Aorta (tissue), 5 donors: ENCODE results near the gene CRYBB2. TPM values are rescaled to one million over a fixed set of nuclear protein-coding genes. Genes with fewer than 3 reads are reported as not detected.
A peak's percentile ranks its signal among the peaks of the same experiment; 100 is the strongest.
"Not testable (repeated sequence)": the region's sequence is repeated elsewhere in the genome, so short reads cannot be mapped to it uniquely, and the experiment has no call there.

ENCODE experiments used
- ATAC-seq: fragments of 200-7000 bp; cut with Tn5 transposase; one replicate; pipeline ENCODE4 v1.9.1; 2022; ENCODE audit warnings: moderate library complexity; ENCODE audit not compliant: low FRiP score
- DNase-seq, 2 donors: peaks; one replicate each; pipeline ENCODE4 v3.0.0-alpha.2; 2020
- H3K27ac ChIP-seq, 2 donors: one replicate each; pipeline ENCODE4 v1.5.1; 2013; ENCODE audit warnings: low read length in 2 of 2, mild to moderate bottlenecking in 2 of 2, moderate library complexity in 2 of 2, control low read depth in 1 of 2, inconsistent platforms in 1 of 2, low read depth in 1 of 2
- H3K27me3 ChIP-seq, 2 donors: one replicate each; pipeline ENCODE4 v1.6.1; 2013; ENCODE audit warnings: control low read depth in 1 of 2, low read length in 1 of 2, mild to moderate bottlenecking in 1 of 2, moderate library complexity in 1 of 2; ENCODE audit not compliant: insufficient read depth in 2 of 2, control insufficient read depth in 1 of 2
- H3K36me3 ChIP-seq, 2 donors: one replicate each; pipeline ENCODE4 v1.6.1; 2013; ENCODE audit warnings: control low read depth in 1 of 2, low read length in 1 of 2, mild to moderate bottlenecking in 1 of 2; ENCODE audit not compliant: insufficient read depth in 2 of 2, control insufficient read depth in 1 of 2
- H3K4me1 ChIP-seq, 2 donors: one replicate each; pipeline ENCODE4 v1.6.1; 2013; ENCODE audit warnings: low read length in 2 of 2, control low read depth in 1 of 2, mild to moderate bottlenecking in 1 of 2, moderate library complexity in 1 of 2; ENCODE audit not compliant: insufficient read depth in 2 of 2, control insufficient read depth in 1 of 2
- H3K4me3 ChIP-seq, 2 donors: one replicate each; pipeline ENCODE4 v1.5.1; 2013; ENCODE audit warnings: low read length in 2 of 2, control low read depth in 1 of 2, mild to moderate bottlenecking in 1 of 2
- H3K9me3 ChIP-seq: one replicate; pipeline ENCODE4 v1.6.1; 2013; ENCODE audit warnings: mild to moderate bottlenecking, low read length; ENCODE audit not compliant: control insufficient read depth
- WGBS, 2 donors: extraction: QIAGEN DNeasy Blood & Tissue Kit; methylation state at CpG; one replicate each; pipeline ENCODE4 v1.1.7; 2013; 5-methylcytosine and 5-hydroxymethylcytosine counted together
- intact Hi-C, 2 donors: fragments of 100-400 bp; cut with DNase I; formaldehyde crosslinking; loops; one replicate each; pipeline versions ENCODE4 v1.14.2 to v1.15.0; 2022
- polyA plus RNA-seq, 2 donors: library from polyadenylated mRNA; stranded (reverse); fragments of 200-250 nt; gene quantifications; one replicate each; pipeline ENCODE4 v1.2.3, GENCODE V29; 2013
- total RNA-seq, 2 donors: library from RNA; stranded (reverse); fragmentation: NEBNext Ultra II Directional; extraction: Animal tissue kit (Norgen Biotek cat#: 25700); gene quantifications; one replicate each; pipeline ENCODE4 v1.2.1, GENCODE V29; 2021
- donor health status: healthy with polysubstance abuse.
- donor health status: Bipolar disorder and iron deficiency.
- donor health status: DM: no; HTN: no; CAD: no.
- donor health status: DM: no; HTN: no; CAD: no.
- donor health status: DM: yes; HTN: yes; CAD: no.

Gene CRYBB2
- total and polyA plus RNA-seq, 4 donors, result 0.45 to 2.8 TPM; not detected in 2

- intact Hi-C loops, result no loop called here
- no peak overlapping the region for H3K4me3 ChIP-seq
- ATAC-seq (peak; percentile 65), DNase-seq (peak; percentile 79 to 90)
- 13% methylated on average over 28 to 30 of the region's 30 CpGs for WGBS, 2 donors
- no peaks in the 10 kb centered on the region for H3K9me3 ChIP-seq
- H3K27me3 ChIP-seq, result no peaks in the 10 kb centered on the region
- H3K27ac ChIP-seq, result no peak overlapping the region
- H3K4me1 ChIP-seq, result no peaks in the 10 kb centered on the region
- H3K36me3 ChIP-seq, result no peaks in the 10 kb centered on the region
Measured at GRCh38 chr22:25235547-25236290, 16.3 kb downstream of the CRYBB2 start.

- DNase-seq (no peak), ATAC-seq (no peak)
- Histone ChIP-seq H3K36me3 (no peaks in the 10 kb centered on the region), H3K27ac (no peak overlapping the region), H3K9me3 (no peaks in the 10 kb centered on the region), H3K27me3 (no peaks in the 10 kb centered on the region), H3K4me3 (no peak overlapping the region), H3K4me1 (no peaks in the 10 kb centered on the region)
- 87 to 91% methylated on average over 6 of the region's 6 CpGs for WGBS, 2 donors
- intact Hi-C loops, result no loop called here
Measured at GRCh38 chr22:25236417-25236816, 17.0 kb downstream of the CRYBB2 start.

- no peak for ATAC-seq
- H3K9me3 ChIP-seq, result no peaks in the 10 kb centered on the region
- DNase-seq, result no peak
- no peak overlapping the region for H3K27ac ChIP-seq
- WGBS, 2 donors, result 87 to 90% methylated on average over 4 of the region's 4 CpGs
- H3K36me3 ChIP-seq, result no peaks in the 10 kb centered on the region
- intact Hi-C loops, result no loop called here
- no peaks in the 10 kb centered on the region for H3K4me1 ChIP-seq
- H3K27me3 ChIP-seq, result no peaks in the 10 kb centered on the region
- no peak overlapping the region for H3K4me3 ChIP-seq
Measured at GRCh38 chr22:25237503-25237902, 18.1 kb downstream of the CRYBB2 start.

- WGBS, 2 donors, result 67 to 75% methylated on average over 9 of the region's 9 CpGs
- H3K4me1 ChIP-seq, H3K4me3 ChIP-seq, H3K9me3 ChIP-seq, intact Hi-C loops, ATAC-seq, H3K27ac ChIP-seq, H3K27me3 ChIP-seq, DNase-seq, H3K36me3 ChIP-seq: not testable (repeated sequence)
Measured at GRCh38 chr22:25238058-25238457, 18.6 kb downstream of the CRYBB2 start.

GRCh38 chr22:25255169-25255568 is 35.7 kb downstream of the CRYBB2 start:
- H3K36me3 ChIP-seq, H3K4me1 ChIP-seq, intact Hi-C loops, H3K4me3 ChIP-seq, ATAC-seq, DNase-seq, H3K27me3 ChIP-seq, H3K9me3 ChIP-seq, H3K27ac ChIP-seq: not testable (repeated sequence)
- WGBS, 2 donors, result 76 to 77% methylated on average over 1 of the region's 1 CpG

- DNase-seq, H3K9me3 ChIP-seq, H3K4me1 ChIP-seq, H3K27ac ChIP-seq, H3K4me3 ChIP-seq, H3K36me3 ChIP-seq, H3K27me3 ChIP-seq, ATAC-seq, intact Hi-C loops: not testable (repeated sequence)
- 71 to 78% methylated on average over 4 of the region's 4 CpGs for WGBS, 2 donors
Measured at GRCh38 chr22:25267567-25267966, 48.1 kb downstream of the CRYBB2 start.

- ATAC-seq, DNase-seq, H3K4me1 ChIP-seq, H3K27me3 ChIP-seq, H3K27ac ChIP-seq, intact Hi-C loops, H3K9me3 ChIP-seq, H3K36me3 ChIP-seq, H3K4me3 ChIP-seq: not testable (repeated sequence)
- WGBS, 2 donors, result 61 to 79% methylated on average over 1 of the region's 1 CpG
Measured at GRCh38 chr22:25268902-25269301, 49.5 kb downstream of the CRYBB2 start.

- 41 to 45% methylated on average over 2 of the region's 2 CpGs for WGBS, 2 donors
- H3K27me3 ChIP-seq, H3K4me1 ChIP-seq, H3K4me3 ChIP-seq, intact Hi-C loops, H3K9me3 ChIP-seq, DNase-seq, H3K27ac ChIP-seq, H3K36me3 ChIP-seq, ATAC-seq: not testable (repeated sequence)
Measured at GRCh38 chr22:25270061-25270460, 50.6 kb downstream of the CRYBB2 start.

- intact Hi-C loops, ATAC-seq, H3K27ac ChIP-seq, H3K4me3 ChIP-seq, H3K27me3 ChIP-seq, H3K4me1 ChIP-seq, H3K9me3 ChIP-seq, DNase-seq, H3K36me3 ChIP-seq: not testable (repeated sequence)
- 59 to 91% methylated on average over 4 of the region's 4 CpGs for WGBS, 2 donors
Measured at GRCh38 chr22:25273231-25273630, 53.8 kb downstream of the CRYBB2 start.
